GM19351 (cell line): ENCODE results near the gene LAMP2.
"Not testable (repeated sequence)": the region's sequence is repeated elsewhere in the genome, so short reads cannot be mapped to it uniquely, and the experiment has no call there.

Experiments used
- ATAC-seq: cut with Tn5 transposase; IDR thresholded peaks from one replicate; pipeline ENCODE4 v1.9.1; 2021; ENCODE audit warnings: mild to moderate bottlenecking, moderate library complexity; ENCODE audit not compliant: unreplicated experiment

The LAMP2 gene

GRCh38 chrX:120468825-120469525 is at the start of gene LAMP2:
Gene LAMP2 (minus strand): TSS chrX:120469296. CDS start chrX:120469169, 127 bp downstream.
- peak; percentile 94 for ATAC-seq

GRCh38 chrX:120517936-120518335 is 48.8 kb upstream of the LAMP2 start:
- ATAC-seq = no peak

GRCh38 chrX:120514236-120514635 is 45.1 kb upstream of the LAMP2 start:
- no peak for ATAC-seq

- ATAC-seq = no peak
Observed at GRCh38 chrX:120512627-120513026, 43.5 kb upstream of the LAMP2 start.

GRCh38 chrX:120512222-120512621 is 43.1 kb upstream of the LAMP2 start:
- ATAC-seq = no peak

GRCh38 chrX:120504569-120504968 is 35.5 kb upstream of the LAMP2 start:
- no peak for ATAC-seq

GRCh38 chrX:120499301-120500072 is 30.4 kb upstream of the LAMP2 start:
- ATAC-seq = no peak

- ATAC-seq = not testable (repeated sequence)
Observed at GRCh38 chrX:120490119-120490518, 21.0 kb upstream of the LAMP2 start.

- no peak for ATAC-seq
Observed at GRCh38 chrX:120486786-120487185, 17.7 kb upstream of the LAMP2 start.

GRCh38 chrX:120485638-120486520 is 16.8 kb upstream of the LAMP2 start:
- ATAC-seq = peak; percentile 68

- ATAC-seq = no peak
Observed at GRCh38 chrX:120485315-120485637, 16.2 kb upstream of the LAMP2 start.

- no peak for ATAC-seq
Observed at GRCh38 chrX:120477453-120477852, 8.4 kb upstream of the LAMP2 start.

- no peak for ATAC-seq
Observed at GRCh38 chrX:120476714-120477113, 7.6 kb upstream of the LAMP2 start.

- ATAC-seq = peak; percentile 51
Observed at GRCh38 chrX:120475447-120475846, 6.4 kb upstream of the LAMP2 start.

GRCh38 chrX:120474085-120474484 is 5.0 kb upstream of the LAMP2 start:
- no peak for ATAC-seq

GRCh38 chrX:120469657-120470056 is 561 bp upstream of the LAMP2 start:
- not testable (repeated sequence) for ATAC-seq

- ATAC-seq = no peak
Observed at GRCh38 chrX:120468479-120468824, 644 bp downstream of the LAMP2 start.

GRCh38 chrX:120468071-120468470 is 1.0 kb downstream of the LAMP2 start:
- ATAC-seq = no peak

GRCh38 chrX:120464411-120464810 is 4.7 kb downstream of the LAMP2 start:
- no peak for ATAC-seq

GRCh38 chrX:120463241-120463640 is 5.9 kb downstream of the LAMP2 start:
- ATAC-seq = no peak

GRCh38 chrX:120462370-120462769 is 6.7 kb downstream of the LAMP2 start:
- no peak for ATAC-seq

- ATAC-seq = no peak
Observed at GRCh38 chrX:120459309-120459708, 9.8 kb downstream of the LAMP2 start.
